Germinal center (tissue), 1 donor: ENCODE results near the gene KCNJ4.

Experiments
- DNase-seq: peaks from one replicate; pipeline ENCODE4 v3.0.0; 2012; ENCODE audit warnings: mixed read lengths, low spot score

Gene KCNJ4

DNA sequence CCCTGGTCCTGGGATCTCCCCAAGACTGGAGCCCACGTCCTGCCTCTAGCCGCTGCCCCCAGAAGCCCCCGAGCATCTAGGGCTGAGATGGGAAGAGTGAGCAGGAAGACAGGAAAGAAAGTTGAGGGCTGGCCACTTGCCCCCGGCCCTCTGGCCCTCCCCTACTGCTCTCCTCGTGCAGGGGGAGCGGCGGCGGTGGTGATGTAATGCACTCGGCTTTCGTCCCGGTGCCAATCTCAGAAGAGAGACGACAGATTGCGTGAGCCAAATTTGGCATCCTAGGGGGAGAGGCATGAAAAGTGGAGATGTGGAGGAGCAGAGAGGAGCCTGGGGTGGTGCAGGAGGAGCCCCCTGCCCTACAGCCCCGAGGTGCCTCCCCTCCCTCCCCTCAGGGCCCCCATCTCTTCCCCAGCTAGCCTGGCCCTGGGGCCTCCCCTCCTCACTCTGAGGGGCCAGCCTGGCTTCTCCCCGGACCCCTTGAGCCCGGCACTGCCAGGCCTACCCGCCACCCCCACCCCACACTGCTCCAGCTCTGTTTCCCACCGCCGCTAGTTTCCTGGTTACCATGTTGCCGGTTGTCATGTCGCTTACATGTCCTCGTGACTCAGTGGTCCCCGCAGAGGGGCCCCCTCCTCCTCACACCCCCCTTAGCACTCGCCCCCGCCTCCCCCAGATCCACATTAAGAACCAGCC, 2.5 kb downstream of the KCNJ4 start:
- no peak for DNase-seq

DNA sequence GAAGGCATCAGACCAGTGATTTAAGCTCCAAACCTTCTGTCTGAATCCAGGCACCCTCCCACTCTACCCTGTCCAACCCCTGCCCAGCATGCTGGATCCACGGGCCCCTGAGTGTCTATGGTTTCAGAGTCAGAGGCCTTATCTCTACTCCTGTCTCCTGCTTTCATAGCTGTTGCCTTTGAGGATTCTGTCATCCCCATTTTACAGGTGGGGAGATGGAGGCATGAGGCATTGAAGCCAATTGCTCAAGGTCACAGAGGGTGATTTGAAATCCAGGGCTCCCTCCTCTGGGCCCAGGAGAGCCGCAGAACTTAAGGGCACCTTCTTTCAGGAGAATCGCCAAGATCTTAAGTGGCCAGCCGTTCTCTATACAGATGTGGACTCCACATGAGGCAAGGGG, 3.1 kb downstream of the KCNJ4 start:
- no peak for DNase-seq

DNA sequence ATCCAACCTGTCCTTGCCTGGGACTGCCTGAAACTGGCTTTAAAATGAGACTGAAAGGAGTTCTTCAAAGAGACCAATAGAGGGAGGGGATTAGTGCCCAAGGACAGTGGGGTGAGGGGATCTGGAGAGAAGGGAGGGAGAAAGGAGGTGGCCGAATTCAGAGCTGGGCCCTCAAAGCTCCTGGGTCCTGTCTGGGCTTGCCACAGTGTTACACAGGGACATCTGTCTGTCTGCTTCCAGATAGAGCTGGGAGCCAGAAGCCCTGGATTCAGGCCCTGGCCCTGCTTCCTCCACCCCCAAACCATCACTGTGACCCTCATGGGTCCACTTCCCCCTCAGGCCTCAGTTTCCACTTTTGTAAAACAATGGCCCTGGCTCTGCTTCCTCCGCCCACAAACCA, 3.6 kb downstream of the KCNJ4 start:
- no peak for DNase-seq

DNA sequence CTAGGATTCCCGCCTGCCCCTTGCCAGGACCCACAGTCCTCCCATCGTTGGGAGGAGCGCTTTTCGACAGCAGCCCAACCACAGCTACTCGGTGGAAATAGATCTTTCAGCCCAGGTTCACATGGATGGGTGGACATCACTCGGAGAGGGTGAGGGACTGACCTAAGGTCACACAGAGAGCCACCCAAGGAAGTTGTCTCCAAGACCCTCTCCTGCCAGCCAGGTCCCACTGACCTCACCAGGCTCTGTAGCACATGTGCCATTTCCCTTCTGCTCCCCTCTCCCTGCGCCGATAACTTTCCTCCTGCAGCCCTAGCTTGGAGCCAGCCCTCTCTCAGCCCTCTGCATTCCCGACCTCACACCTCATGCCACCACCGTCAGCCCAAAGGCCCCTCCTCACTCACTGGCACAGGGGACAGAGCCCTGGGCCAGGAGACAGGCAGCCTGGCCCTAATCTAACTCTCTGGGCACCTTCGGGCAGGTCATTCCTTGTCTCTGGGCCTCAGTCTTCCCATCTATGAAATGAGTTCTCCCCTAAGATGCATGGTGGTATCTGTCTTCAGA, 4.7 kb downstream of the KCNJ4 start:
- no peak for DNase-seq

DNA sequence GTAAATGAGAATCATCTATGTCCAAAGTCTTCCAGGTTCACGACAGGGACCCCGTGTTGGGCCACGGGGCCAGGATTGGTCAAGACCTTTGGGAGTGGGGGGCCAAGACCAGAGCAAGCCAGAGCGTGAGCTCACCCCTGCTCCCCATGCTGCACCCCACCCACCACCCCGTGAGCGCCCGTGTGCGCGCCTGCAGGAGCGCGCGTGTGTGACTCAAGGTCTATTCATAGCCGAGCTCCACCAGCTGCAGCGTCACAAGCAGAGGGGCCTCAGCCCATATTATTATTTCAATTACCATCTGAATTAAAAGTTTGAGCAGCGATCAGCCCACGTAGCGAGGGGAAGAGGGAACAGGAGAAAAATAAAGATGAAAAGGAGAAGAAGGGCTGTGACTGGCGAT, 5.2 kb downstream of the KCNJ4 start:
- DNase-seq = no peak

DNA sequence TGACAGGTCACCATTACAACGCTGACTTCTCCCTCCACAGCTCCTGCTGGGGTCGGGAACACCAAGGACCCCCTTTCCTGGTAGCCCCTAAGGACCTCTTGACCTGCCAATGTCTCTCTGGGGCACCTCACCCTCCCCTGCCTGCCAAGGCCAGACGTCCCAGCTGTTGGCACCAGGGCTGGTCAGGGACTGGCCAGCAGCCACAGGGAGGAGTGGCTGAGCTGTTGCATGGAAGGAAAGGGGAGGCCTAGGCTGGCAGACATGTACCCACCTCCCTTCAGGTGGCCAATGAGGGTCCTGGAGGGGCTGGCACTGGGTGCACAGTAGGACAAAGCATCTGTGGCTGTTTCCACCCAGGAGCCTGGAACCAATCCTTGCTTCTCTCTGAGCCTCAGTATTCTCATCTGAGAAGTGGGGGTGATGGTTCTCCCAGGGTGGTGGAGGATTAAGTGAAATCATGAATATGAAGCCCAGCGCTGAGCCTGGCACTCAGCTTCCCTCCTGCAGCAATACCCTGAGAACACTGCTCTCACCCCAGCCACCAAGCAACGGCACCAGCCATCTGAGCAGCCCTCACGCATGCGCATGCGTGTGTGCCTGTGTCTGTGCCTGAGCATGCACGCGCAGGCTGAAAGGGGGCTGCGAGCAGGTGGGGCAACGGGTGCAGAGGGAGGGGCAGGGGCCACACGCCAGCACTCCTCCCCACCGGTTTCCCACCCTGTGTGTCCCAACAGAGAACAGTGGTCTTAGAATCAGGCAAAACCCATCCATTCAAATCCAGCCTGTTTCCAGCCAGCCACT, 5.9 kb downstream of the KCNJ4 start:
- no peak for DNase-seq

DNA sequence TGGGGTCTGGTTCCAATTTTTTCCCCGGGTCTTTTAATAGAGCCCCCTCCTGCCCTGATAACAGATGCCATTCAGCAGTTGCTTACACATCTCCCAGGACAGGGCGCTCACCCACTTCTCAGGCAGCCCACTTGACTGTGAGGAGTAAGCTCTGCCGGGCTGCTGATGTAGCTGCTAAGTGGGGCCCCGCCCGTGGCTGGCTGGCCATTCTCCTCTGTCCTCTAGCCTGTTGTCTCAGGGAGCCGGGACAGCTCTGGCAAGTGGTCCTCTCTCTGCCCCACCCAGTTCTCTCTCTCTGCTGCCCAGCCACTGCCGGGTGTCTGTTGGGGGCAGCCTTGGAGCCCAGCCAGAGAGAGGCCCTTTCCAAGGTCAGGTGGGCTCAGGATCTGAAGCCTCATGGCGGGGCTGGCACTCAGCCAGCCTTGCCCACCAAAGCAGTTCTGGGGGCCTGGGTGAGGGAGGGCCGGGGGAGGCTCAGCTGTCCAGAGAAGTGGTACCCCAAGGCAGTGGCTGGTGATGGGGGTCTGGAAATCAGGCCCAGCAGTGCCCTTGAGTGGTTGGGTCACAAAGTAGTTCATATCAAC, 8.9 kb downstream of the KCNJ4 start:
- DNase-seq = no peak

DNA sequence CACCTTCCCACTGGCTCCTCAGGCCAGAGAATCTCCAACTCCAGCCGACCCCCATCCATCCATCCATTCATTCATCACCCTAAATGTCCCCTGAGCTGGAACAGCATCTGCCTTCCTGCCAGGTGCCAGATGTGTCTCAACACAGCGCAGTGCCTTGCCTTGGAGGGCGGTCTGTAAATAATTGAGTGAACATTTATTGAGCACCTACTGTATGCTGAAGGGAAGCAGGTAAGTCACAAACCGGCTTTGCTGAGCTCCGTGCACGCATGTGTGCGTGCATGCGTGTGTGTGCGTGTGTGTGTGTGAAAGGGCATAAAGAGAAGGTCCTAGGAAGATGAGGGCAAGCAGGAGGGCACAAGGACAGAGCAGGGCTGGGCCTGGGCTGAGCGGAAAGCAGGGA, 10.2 kb downstream of the KCNJ4 start:
- no peak for DNase-seq

DNA sequence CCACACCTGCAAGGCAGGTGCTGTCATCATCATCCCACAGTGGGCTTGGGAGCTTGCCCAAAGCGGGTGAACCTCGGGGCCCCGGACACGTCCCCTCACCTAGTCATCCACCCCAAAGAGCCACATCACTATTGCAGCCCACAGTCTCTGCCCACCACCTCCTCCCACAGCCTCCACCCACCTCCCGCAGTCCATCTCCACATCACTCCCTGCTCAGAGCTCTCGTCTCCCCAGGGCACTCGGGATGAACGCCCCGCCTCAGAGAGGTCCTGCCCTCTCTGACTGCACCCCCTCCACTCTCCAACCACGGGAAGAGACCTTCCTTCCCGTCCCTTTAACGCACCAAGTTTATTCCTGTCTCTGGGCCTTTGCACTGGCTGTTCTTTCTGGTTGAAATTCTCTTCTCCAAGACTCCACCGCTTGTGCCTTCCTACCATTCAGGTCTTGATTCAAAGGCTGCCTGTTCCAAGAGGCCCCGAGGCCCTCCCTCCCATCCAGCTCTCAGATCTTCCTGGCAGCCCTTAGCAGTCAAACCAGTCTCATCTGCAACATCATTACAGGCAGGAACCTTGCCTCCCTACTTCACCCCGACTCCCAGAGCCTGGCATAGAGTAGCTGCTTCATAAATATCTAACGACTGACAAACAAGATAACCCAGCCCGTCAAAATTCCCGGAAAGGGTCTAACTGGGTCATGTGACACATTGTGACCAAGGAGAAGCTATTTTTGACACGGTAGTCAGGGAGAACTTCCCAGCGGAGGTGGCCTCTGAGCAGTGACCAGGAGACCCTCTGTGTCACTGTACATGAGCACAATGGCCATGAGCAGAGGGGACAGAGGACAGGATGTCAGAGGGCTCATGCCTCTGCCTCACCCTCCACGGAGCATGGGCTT, 11.1 kb downstream of the KCNJ4 start:
- DNase-seq = no peak

DNA sequence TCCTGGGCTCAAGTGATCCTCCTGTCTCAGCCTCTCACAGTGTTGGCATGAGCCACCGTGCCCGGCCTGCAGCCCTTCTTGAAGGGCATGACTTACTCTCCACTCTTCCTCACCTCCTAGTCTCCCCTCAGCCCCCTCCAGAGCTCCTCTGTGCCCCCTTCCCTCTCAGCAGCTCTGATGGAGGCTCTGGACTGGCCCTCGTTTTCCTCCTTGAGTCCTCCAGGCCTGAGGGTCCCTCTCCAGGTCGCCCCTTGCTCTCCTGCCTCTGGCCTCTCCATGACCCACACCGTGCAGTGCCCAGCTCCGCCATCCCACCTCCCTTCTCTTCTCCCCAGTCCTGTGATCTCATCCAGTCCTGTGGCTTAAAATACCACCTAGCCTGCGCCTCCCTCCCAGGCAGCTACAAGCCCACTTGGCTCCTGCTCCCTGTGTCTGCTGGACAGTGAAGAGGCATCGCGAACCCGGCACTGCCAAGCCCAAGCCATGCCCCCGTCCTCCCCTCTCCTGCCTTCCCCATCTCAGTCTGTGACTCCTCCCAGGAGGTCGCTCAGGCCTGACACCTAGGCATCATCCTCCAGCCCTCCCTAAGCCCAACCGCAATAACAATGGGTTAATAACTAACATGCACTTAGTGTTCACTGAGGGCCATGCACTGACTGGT, 11.9 kb downstream of the KCNJ4 start:
- no peak for DNase-seq

DNA sequence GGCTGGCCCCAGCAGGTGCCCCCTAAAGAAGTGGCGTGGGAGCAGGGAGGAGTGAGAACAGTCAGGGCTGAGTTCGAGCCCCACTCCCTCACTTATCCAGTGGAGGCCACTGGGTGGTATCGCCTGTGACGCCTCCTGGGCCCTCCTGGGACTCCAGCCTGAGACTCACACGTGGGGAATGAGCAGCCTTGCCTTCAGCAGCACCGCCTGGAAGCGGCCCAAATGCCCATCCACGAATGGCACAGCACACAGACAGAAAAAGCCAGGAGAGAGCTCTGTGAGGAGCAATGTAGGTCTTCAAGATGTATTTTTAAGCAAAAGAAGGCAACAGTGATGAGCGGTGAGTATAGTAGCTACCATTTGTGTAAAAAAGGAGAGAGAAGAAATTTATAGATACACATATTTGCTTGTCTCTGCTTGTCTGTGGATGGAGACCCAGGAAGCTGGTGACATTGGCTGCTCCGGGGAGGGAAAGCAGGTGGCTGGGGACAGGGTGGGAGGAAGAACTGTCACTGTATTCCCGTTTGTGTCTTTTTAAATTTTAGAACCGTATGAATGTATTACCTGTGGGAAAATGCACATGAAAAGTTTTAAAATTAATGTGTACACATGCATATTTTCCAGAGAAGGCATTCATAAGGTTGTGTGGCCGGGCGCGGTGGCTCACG, 13.2 kb downstream of the KCNJ4 start:
- no peak for DNase-seq

DNA sequence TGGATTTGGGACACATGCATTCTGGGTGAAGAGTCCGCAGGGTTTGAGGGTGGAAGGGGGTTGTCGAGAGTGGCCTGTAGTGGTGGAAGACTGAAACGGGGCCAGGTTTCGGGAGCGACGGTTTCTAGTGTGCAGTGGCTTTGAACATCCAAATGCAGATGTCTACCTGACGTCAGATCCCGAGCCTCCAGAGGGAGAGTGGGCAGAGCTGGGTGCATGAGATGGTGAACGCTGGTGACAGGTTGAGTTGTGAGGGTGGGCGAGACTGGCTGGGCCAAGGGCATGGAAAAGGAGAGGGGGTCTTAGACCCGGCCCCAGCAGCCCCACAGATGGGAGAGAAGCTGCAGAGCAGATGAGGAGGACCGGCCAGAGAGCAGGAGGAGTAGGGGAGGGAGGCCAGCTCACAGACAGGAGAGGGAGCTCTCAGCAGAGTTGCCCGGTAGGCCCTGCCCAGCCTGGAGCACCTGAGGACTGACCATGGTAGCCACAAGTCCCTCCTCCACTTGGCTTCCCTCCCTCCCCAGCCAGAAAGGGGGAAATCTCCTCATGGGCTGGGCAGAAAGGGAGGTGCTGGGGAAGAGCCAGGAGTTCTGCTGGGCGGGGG, 14.2 kb downstream of the KCNJ4 start:
- no peak for DNase-seq

DNA sequence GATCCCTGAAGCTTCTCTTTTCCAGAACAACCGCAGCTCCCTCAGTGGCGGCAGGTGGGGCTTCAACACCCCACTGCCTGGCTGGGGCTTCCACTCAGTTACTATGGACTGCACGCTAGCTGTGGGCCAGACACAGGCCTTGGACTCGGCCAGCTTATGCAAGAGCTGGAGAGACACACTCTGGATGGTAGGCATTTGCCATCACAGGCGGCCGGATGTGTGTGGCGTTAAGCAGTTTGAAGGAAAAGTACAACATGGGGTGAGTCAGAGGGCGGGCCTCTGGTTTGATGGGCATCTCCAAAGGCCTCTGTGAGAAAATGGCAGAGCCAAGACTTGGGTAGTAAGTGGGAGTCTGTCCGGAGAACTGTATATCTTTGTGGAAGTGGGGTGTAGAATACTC, 17.6 kb downstream of the KCNJ4 start:
- no peak for DNase-seq

DNA sequence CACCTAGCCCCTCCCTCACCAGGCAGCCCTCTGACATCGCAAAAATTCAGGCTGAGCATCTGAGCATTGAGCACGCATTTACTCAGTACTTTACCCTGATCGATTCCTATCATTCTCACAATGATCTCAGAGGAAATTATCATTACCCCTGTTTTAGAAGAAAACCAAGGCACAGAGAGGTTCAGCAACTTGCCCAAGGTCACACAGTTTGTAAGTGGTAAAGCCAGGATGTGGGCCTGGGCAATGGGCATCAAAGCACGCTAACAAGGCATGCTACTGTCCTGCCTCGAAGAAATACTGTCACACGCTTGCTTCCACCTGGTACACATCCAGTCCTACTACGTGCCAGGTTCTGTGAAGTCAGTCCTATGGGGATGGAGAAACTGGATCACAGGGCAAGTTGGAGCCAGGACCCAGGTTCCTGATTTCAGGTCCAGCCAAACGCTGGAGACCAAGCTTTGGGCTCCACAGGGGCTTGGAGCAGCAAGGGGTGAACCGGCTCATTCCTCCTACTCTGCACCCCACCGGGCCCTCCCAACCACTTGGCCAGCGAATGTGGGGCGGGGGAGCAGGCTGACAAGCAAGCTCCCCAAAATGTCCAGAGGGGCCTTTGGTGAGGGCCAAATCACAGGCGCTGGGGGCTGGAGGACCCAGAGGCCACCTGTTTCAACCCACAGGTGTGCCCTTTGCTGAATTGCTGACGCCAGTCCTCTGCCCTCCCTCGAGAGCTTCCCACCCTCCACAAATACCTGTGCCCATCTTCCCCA, 18.2 kb downstream of the KCNJ4 start:
- no peak for DNase-seq

DNA sequence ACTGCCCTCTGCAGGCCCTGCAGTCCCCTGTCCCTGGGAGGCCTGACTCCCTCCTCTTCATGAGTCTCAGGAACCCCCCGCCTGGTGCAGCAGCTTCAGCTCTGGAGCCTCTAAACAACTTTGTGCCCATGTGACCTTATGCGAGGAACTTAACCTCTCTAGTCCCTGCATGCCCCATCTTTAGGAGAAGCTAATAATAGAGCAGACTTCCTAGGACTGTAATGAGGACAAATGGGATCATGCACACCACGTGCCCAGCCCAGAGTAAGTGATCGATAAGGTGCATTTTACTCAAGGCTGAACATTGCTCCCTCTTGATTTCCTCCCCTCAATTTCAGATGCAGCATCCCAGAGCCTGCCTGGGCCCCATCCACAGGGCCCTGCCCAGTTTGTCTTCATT, 19.0 kb downstream of the KCNJ4 start:
- no peak for DNase-seq

DNA sequence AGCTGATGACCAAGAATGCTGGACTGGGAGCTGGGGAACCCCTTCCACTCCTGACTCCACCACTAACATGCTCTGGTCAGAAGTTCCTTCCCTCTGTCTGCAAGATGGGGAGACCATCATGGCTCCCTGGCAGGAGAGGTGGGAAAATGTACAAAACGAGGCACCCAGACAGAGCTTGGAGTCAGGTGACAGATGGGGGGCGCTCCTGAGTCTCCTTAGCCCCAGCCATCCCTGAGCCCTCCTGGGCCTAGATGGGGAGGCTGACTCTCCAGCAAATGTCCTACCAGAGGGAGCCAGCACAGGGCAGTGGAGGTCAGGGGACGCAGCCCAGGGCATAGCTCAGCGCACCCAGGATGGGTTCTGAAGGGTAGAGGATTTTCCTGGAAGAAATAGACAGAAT, 20.0 kb downstream of the KCNJ4 start:
- no peak for DNase-seq

DNA sequence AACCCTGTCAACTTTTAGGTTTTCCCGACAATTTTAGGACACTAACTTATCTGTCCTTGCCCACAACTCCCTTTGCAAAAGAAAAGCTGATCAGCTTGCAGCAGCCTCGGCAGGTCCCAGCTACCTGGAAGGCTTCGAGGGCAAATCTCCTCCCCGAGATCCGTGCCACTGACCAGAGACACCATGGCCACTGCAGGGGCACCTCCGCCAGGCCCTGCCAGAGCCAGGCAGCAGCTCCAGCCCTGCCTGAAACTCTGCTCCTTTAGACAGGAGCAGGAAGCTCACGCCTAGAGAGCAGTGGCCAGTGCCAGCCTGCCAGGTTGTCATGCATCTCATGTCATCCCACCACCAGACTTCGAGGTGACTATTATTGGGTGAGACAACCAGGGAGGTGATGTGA, 21.1 kb downstream of the KCNJ4 start:
- no peak for DNase-seq

DNA sequence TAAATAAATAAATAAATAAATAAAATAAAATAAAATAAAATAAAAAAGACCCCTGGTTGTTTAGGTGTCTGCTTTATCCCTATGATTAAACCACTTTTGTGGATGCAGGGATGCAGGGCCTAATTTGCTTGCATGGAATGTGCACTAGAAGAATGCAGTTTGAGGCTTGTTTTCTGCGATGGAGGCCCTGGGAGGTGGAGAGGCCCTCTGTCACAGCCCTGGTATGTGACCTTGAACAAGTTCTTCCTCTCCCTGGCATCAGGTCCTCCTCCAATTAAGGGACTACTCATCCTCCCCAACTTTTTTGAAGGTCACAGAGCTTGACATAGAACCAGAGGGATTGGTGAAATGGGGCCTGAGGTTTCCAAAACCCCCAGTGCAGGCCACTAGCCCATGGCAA, 22.7 kb downstream of the KCNJ4 start:
- no peak for DNase-seq

DNA sequence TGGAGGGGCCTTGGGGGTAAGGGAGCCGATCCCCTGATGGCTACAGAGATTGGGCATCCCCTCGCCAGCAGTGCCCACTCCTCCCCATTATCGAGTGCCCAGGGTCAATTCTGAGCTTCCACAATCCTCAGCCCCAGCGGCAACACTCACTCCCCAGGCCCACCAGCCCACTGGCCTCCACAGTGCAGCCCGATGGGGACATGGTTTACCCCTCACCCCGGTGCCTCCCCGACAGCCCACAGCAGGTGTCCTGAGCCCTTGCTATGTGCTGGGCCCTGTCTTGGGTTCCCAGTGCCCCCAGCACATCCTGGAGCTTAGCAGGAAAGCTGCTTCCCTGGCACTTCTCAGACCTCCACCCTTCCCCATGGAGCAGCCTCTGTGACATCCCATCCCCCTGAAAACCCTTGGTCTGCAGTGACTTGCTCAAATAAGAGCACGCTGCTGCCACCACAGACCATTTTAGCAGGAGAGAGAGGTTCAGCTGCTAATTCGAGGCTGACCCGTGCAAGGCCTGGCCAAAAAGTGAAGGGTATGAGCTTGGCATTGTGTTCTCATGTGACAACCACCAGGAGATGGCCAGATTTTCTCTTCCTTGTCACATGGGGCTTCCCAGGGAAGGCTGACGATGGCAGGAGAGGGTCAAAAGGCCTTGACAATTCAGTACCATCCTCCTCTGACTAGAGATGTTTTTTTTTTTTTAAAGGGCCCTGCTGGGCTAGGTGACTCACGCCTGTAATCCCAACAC, 23.6 kb downstream of the KCNJ4 start:
- DNase-seq = no peak
